Fibroblast of peridontal ligament (primary cell): ENCODE measurements around the gene WDR33.

ENCODE experiments used
- DNase-seq: peaks from one replicate; pipeline ENCODE4 v3.0.0-alpha.2; 2010; ENCODE audit errors: extremely low read depth

Gene WDR33

GRCh38 chr2:127719301-127720218, 91.4 kb downstream of the WDR33 start:
- DNase-seq = no peak

DNA sequence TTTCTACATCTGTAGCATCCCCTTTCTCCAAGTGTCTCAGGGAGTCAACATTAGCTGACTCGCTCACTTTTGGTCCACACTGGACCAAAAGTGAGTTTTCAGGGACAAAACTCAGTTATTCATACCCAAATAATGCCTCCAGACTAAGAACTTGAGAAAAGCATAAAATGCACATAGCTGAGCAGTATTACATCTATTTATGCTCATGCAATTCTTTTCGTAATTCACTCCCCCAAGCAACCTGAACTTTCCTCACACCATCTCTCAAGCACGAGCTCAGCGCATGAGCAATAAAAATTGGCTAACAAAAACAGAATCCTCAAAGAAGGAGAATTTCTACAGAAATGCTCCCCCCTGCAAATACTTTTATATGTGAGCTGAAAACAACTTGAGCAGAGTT, 92.7 kb downstream of the WDR33 start:
- DNase-seq = no peak

DNA sequence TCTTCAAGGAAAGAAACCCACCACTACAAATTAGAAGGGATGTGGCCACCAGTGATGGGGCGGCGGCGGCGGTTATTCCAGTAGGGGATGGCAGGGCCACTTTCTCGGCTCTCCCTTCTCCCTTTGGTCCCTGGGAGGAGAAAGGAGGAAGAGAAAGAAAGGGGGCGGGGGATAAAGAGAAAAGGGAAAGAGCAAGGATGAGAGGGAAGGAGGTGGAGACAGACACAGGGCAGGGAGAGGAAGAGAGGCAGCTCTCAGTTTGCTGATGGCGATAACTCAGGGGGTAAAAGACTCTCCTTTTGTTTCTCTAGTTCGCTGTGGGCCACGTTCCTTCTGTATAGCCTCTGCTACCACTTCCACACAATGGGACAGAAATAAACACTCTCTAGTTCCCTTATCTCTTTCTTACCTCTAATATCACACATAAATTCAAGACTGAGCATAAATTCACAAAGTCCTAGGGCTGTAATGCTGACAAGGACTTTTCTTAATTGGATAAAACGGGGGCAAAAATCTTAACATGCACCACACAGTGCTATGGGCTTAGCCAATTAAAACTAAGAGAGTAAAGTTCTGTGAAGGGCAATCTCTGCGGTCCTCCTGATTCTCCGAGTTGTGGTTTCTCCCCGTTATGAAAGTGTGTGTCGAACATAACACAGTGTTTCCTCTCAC, 95.1 kb downstream of the WDR33 start:
- no peak for DNase-seq

DNA sequence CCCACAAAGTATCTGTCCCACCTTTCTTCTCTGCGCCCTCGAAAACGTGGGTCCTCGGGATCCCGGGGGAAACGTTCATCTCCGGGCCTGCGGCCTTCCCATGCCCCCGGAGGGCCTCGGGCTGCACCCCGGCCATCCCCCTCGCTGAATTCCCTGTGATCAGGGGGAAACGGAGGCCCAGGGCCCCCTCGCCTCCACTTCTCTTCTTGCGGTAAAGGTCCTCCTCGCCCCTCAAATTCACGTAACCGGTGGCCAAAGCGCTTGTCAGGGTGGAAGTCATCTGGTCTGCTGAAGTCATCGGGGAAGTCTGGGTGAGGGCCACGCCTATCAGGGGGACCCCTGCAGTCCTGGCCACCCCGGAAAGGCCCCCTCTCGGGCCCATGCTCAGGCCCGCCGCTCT, 97.4 kb downstream of the WDR33 start:
- DNase-seq = no peak

GRCh38 chr2:127712999-127713398, 98.0 kb downstream of the WDR33 start:
- DNase-seq = no peak

DNA sequence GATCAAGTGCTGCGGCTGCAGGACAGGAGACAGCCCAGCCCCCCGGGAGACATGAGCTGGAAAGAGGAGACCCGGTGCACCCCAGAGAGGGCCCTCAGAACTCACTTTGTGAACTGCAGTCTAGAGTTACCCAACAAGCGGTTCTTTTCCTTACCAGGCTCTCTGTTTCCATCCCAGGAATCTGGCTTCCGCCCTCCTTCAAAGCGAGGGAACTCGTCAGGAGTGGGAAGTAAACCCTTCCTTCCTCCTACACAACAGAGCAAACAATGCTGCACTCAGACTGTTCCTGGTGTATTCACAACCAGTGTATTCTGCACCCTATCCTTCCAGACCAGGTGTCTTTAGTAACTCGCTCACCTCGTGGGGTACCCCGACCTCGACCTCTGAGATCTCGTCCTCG, 101.6 kb downstream of the WDR33 start:
- DNase-seq = no peak

- peak; percentile 55 for DNase-seq
These were observed 102.9 kb downstream of the WDR33 start for GRCh38 chr2:127707890-127708648.

DNA sequence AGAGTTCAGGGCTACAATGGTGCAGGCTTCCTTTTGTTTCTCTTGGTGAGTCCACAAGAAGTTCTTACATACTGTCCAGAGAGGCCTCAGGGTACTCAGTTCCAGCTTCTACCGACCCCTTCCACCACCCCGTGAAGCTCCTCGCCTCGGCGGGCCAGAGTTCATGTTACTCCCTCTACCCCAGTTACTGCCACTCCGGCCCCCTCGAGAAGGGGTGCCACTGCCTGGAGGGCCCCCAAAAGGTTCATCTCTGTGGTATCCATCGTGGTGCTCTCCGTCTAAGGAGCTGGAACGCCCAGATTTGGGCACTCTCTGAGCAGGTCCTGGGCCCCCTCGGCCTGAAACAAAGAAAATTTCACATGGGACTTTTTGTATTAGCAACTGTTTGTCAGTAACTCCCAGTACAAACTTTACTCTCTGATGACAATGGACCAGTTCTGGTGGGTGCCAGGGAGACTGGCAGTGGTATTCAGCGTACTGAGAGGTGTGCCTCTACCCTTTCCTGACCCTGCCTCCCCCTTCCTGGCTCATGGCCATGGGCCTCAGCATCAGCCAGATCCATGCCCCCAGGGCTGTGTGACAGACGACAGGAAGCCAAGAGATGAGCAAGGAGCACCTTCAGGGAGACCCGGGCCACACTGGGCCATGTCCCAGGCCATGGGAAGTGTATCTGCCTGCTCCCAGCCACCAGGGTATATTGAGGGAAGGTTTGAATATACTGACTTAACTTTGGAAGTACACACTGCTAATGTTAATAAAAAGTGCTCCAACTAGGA, 104.6 kb downstream of the WDR33 start:
- no peak for DNase-seq

- DNase-seq = peak; percentile 81
These were observed 105.4 kb downstream of the WDR33 start for GRCh38 chr2:127705391-127706065.

DNA sequence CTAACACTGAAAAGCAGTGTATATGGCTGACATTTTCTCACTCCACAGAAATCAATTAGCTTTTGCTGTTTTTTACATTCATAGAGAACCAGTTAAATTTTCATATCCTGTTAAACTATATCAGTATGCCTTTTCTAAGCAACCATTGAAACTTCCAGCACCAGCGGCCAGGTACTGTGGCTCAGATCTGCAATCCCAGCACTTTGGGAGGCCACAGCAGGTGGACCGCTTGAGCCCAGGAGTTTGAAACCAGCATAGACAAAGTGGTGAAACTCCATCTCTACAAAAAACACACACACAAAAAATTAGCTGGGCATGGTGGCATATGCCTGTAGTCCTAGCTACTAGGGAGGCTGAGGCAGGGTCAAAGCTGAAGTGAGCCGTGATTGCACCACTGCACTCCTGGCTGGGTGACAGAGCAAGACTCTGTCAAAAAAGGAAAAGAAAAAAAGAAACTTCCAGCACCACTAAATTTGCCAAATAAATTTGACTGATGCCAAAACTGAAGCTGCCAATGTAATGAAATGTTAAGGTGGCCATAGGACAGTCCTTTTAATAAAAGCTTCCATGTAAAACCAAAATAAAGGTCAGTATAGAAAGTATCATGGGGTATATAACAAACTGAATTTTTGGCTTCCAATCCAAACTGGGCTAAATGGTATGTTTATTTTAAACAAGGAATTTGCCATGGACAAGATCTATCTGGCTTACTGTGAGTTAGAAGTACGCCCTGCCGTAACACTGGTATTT, 106.2 kb downstream of the WDR33 start:
- DNase-seq = no peak

GRCh38 chr2:127703282-127703681, 107.7 kb downstream of the WDR33 start:
- DNase-seq = no peak

- no peak for DNase-seq
These were observed 108.5 kb downstream of the WDR33 start for GRCh38 chr2:127702395-127703009.

DNA sequence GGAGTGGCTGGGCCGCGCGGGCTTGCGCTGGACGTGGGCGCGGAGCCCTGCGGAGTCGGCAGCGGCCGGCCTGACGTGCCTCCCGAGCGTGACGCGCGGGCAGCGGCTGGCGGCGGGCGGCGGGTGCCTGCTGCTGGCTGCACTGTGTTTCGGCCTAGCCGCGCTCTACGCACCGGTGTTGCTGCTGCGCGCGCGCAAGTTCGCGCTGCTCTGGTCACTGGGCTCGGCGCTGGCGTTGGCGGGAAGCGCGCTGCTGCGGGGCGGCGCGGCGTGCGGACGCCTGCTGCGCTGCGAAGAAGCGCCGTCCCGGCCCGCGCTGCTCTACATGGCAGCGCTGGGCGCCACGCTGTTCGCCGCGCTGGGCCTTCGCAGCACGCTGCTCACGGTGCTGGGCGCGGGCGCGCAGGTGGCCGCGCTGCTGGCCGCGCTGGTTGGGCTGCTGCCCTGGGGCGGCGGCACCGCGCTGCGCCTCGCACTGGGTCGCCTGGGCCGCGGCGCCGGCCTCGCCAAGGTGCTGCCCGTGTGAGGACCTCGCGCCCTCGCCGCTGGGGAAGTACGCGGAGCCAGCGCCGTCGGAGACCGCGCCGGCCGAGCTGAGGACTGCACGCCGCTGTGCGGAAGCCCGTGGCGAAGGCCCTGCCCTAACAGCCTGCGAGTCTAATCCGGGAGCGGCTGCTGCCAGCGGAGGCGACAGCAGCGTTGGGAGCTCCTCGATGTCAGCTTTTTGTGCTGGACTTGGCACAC, 109.1 kb downstream of the WDR33 start:
- DNase-seq = peak; percentile 44

- DNase-seq = peak; percentile 86
These were observed 109.7 kb downstream of the WDR33 start, which contains the start of gene SFT2D3 for GRCh38 chr2:127701193-127701650. TSS of gene SFT2D3 (plus strand) at chr2:127701497. CDS start at chr2:127701529, 32 bp downstream.

DNA sequence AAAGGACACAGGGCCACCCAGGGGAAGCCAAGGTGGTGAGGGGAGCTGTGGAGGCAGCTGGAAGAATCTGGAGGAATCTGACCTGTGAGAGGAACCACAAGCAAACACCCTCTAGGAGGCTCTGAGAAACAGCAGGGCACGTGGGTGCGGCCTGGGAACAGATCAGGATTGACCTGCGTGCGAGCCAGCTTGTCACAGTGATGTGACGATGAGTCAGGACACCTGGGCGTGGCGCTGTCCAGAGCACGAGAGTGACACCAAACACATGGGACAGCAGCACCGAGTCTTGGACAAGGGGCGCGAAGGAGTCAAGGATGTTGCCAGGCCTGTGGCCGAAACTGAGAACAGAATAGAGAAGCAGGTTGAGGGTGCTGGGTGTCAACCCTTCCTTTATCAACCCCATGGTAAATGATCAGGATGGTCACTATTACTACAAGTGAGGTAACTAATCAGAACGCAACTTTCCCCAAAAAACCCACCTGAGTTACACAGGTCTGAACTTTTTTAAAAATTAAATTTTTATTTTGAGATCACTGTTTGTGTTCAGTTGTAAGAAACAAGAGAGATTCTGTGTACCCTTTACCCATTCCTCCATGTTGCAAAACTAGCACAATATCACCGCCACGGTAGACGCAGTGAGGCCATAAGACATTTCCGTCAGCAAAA, 110.3 kb downstream of the WDR33 start:
- no peak for DNase-seq

DNA sequence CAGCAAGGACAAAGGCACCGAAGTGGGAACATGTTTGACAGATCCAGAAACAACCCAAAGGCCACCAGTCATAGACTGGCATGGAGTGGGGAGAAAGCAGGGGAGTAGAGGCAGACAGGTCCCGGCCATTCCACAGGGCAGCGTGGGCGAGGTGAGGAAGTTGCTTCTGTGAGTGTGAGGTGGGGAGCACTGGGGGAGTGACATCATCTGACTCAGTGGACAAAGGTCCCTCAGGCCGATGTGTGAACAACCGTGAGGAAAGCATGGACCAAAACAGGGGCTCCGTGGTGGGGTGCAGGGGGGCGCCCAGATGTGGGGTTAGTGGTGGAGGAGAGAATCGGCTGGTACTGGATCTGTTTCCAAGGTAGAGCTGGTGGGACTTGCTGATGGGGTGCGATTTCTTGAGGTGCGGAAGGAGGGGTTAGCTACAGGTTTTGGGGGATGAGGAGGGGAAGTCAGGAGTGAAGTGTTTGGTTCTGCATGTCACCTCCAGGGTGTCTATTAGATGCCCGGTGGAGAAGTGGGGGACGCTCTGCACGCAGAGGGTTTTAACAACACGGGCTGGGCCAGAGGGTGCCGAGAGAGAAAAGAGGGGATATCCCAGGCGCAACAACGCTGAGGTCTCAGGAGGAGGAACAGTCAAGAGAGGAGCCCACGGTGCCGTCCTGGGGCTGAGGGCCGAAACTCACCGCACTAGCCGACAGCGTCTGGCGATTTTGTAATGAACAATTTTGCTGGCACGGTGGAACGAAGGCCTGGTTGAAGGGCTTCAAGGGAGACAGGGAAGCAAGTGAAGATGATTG, 112.2 kb downstream of the WDR33 start:
- DNase-seq = no peak

- DNase-seq = no peak
These were observed 113.3 kb downstream of the WDR33 start for GRCh38 chr2:127697482-127698180.
